Heart left ventricle (tissue), 16 donors: ENCODE results near the gene GCLC. TPM values are rescaled to one million over a fixed set of nuclear protein-coding genes. Genes with fewer than 3 reads are reported as not detected.

Experiments used
- ATAC-seq, 4 donors: fragments of 200-7000 bp; cut with Tn5 transposase; one replicate each; pipeline ENCODE4 v1.9.1; 2020 to 2022; ENCODE audit warnings: moderate library complexity in 4 of 4, mild to moderate bottlenecking in 3 of 4, moderate number of reproducible peaks in 1 of 4
- DNase-seq, 5 donors: peaks; one replicate each; pipeline ENCODE4 v3.0.0-alpha.2; 2020
- H3K27ac ChIP-seq, 12 donors: fragments of 200-600 bp; sonication (generic) in 4 of 12; one replicate each; pipeline versions ENCODE4 v1.5.0 to v1.8.0; 2016 to 2022; ENCODE audit warnings: mild to moderate bottlenecking in 2 of 12
- H3K27me3 ChIP-seq, 9 donors: fragments of 200-600 bp; sonication (generic) in 2 of 9; one replicate each; pipeline versions ENCODE4 v1.5.1 to v1.8.0; 2016 to 2022; ENCODE audit warnings: mild to moderate bottlenecking in 3 of 9
- H3K36me3 ChIP-seq, 9 donors: fragments of 200-600 bp; sonication (generic) in 2 of 9; one replicate each; pipeline versions ENCODE4 v1.5.0 to v1.8.0; 2018 to 2022; ENCODE audit warnings: mild to moderate bottlenecking in 2 of 9
- H3K4me1 ChIP-seq, 12 donors: fragments of 200-600 bp; sonication (generic) in 4 of 12; one replicate each; pipeline versions ENCODE4 v1.5.0 to v1.8.0; 2016 to 2022; ENCODE audit warnings: mild to moderate bottlenecking in 3 of 12
- H3K4me3 ChIP-seq, 12 donors: fragments of 200-600 bp; sonication (generic) in 4 of 12; one replicate each; pipeline versions ENCODE4 v1.5.0 to v1.8.0; 2017 to 2022; ENCODE audit warnings: mild to moderate bottlenecking in 9 of 12, moderate library complexity in 4 of 12
- H3K9me3 ChIP-seq, 12 donors: fragments of 200-600 bp; sonication (generic) in 4 of 12; one replicate each; pipeline versions ENCODE4 v1.5.0 to v1.8.0; 2016 to 2022; ENCODE audit warnings: mild to moderate bottlenecking in 1 of 12
- POLR2A ChIP-seq, 2 donors: fragments of 450-650 bp; IDR thresholded peaks; one replicate each; pipeline ENCODE4 v1.6.1; 2017; ENCODE audit warnings: antibody characterized with exemption in 2 of 2, mild to moderate bottlenecking in 2 of 2, moderate library complexity in 2 of 2
- WGBS, 4 donors: extraction: QIAGEN DNeasy Blood & Tissue Kit in 2 of 4; methylation state at CpG; one replicate each; pipeline versions ENCODE4 v1.1.5 to v1.1.7; 2013 to 2018; 5-methylcytosine and 5-hydroxymethylcytosine counted together
- intact Hi-C, 10 donors: fragments of 100-400 bp; cut with DNase I; formaldehyde crosslinking; loops; one replicate each; pipeline versions ENCODE4 v1.11.1 to v1.14.2; 2022
- polyA plus RNA-seq, 2 donors: library from polyadenylated mRNA; stranded (reverse); fragments of 200-250 nt; gene quantifications; one replicate each; pipeline ENCODE4 v1.2.3, GENCODE V29; 2013
- total RNA-seq, 9 donors: library from RNA; depleted of rRNA in 2 of 9; stranded (reverse); fragments of >200 nt in 2 of 9; fragmentation: NEBNext Ultra II Directional in 3 of 9; extraction: Animal tissue kit (Norgen Biotek cat#: 25700) in 3 of 9; gene quantifications; one replicate each; pipeline versions ENCODE4 v1.1.0 to v1.2.4, GENCODE V29; 2016 to 2023
- TF ChIP-seq, protein P1 (sequence below), 12 donors: fragments of 200-600 bp; sonication (generic) in 4 of 12; IDR thresholded peaks; one replicate each; pipeline versions ENCODE4 v1.5.0 to v1.8.0; 2018 to 2022; ENCODE audit warnings: antibody characterized with exemption in 12 of 12, mild to moderate bottlenecking in 5 of 12
- donor health status: ischemic (EF 13 %, LVEDD 7.1; RV severe dilation, severe dysfunction).
- donor health status: healthy with polysubstance abuse.
- donor health status: DM: no; HTN: yes; CAD: no.
- donor health status: DM: no; HTN: no; CAD: no.
- donor health status: ischemic (EF 25% LVEDD 6.9; RV normal size, moderate dysfunction).
- donor health status: ischemic (EF 25% LVEDD 5.7; RV mildly dilated, moderate dysfunction).
- donor health status: healthy.
- donor health status: DM: yes; HTN: yes; CAD: no.
- donor health status: ischemic (EF 35%, LVEDD 5.7; RV mildly dilated, moderate dysfunction).
- donor health status: nonischemic (EF 11% LVEDD 7.7; RV severe dilation, severe dysfunction).
- donor health status: DM: yes; HTN: yes; CAD: no.
- donor health status: PGD.
- donor health status: ischemic (EF 29% LVEDD 5.4; RV normal size, mild dysfunction).
- donor health status: nonischemic (EF 23%, LVEDD 6.1; RV moderate dilation, normal function).

Gene GCLC
- total and polyA plus RNA-seq, 11 donors, result 8.1 to 42.9 (median 29.3) TPM

DNA sequence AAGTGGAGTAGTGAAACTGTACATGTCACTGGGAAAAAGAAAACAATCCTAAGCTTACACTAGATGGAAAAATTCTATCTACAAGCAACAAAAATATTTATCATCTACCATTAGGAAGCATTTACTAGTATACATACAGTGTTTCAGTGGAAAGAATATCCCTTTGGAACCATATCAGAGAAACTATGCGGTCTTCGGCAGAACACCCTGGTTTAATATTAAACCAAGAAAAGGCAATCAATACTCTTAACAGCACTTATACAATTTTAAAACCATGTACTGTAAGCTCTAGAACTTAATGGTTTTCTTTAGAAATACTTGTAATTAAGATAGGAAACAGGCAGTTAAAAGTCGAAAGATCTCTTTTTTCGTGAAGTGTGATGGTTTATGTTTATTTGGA, 32.3 kb downstream of the GCLC start:
- Histone ChIP-seq H3K27ac (peak overlapping the region in 1 of 12 donors; percentile 40), H3K4me1 (no peaks in the 10 kb centered on the region), H3K27me3 (no peaks in the 10 kb centered on the region), H3K9me3 (no peaks in the 10 kb centered on the region), H3K36me3 (peaks cover 0 to 91% (median 74%) of the 10 kb centered on the region in 9 donors), H3K4me3 (no peak overlapping the region)
- 81 to 97% (median 90%) methylated on average over 4 of the region's 4 CpGs for WGBS, 4 donors
- ATAC-seq, result no peak
- intact Hi-C loops, result no loop called here
- no peak for TF ChIP-seq POLR2A (IDR thresholded peaks at IDR 0.05)
- TF ChIP-seq, protein P1, sequence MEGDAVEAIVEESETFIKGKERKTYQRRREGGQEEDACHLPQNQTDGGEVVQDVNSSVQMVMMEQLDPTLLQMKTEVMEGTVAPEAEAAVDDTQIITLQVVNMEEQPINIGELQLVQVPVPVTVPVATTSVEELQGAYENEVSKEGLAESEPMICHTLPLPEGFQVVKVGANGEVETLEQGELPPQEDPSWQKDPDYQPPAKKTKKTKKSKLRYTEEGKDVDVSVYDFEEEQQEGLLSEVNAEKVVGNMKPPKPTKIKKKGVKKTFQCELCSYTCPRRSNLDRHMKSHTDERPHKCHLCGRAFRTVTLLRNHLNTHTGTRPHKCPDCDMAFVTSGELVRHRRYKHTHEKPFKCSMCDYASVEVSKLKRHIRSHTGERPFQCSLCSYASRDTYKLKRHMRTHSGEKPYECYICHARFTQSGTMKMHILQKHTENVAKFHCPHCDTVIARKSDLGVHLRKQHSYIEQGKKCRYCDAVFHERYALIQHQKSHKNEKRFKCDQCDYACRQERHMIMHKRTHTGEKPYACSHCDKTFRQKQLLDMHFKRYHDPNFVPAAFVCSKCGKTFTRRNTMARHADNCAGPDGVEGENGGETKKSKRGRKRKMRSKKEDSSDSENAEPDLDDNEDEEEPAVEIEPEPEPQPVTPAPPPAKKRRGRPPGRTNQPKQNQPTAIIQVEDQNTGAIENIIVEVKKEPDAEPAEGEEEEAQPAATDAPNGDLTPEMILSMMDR (IDR thresholded peaks at IDR 0.05), result no peak
- no peak for DNase-seq

DNA sequence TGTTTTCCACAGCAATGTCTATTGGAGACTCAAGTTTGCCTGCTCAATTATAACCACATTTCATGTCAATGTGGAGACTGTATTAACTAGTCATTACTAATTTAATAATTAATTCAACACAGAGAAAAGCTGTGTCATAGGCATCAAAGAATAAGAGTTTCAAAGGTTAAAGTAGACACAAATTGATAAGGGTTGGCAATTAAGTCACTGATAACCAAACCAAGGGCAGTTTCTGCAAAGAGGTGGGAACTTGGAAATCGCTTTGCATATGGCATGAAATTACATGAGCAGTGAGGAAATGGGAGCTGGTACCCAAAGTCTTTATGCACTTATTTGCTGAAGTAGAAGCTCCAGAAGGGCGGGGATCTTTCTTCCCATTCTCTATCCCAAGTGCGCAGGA, 34.2 kb downstream of the GCLC start:
- ATAC-seq, result no peak
- Histone ChIP-seq H3K36me3 (peaks cover 0 to 97% (median 80%) of the 10 kb centered on the region in 9 donors), H3K27me3 (no peaks in the 10 kb centered on the region)

DNA sequence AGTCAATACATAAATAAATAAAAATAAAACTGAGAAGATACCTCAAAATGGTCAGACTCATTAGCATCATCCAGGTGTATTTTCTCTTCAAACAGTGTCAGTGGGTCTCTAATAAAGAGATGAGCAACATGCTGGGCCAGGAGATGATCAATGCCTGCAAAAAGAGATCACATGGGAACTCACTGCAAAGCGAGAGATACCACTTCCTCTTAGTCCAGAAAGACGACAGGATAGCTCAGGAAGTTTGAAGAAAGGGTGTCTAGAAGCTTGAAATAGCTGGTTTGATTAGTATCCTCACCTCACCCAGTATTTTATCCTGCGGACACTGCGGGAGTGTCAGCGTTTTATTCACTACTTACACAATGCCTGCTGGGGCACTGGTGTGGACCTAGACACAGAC, 38.0 kb downstream of the GCLC start:
- Histone ChIP-seq H3K4me3 (no peak overlapping the region), H3K4me1 (no peaks in the 10 kb centered on the region), H3K27ac (no peak overlapping the region), H3K27me3 (no peaks in the 10 kb centered on the region), H3K36me3 (peaks cover 0 to 97% (median 83%) of the 10 kb centered on the region in 9 donors), H3K9me3 (no peaks in the 10 kb centered on the region)
- intact Hi-C loops, result no loop called here
- TF ChIP-seq, protein P1 (IDR thresholded peaks at IDR 0.05), result no peak
- no peak for TF ChIP-seq POLR2A (IDR thresholded peaks at IDR 0.05)
- DNase-seq (no peak), ATAC-seq (no peak)
- WGBS, 4 donors, result 84 to 90% (median 89%) methylated on average over 5 of the region's 5 CpGs

More for the DNA sequence above, 34.2 kb downstream of the GCLC start:
- WGBS, 4 donors, result 95 to 99% (median 96%) methylated on average over 3 of the region's 3 CpGs
- Histone ChIP-seq H3K4me3 (no peak overlapping the region), H3K27ac (no peak overlapping the region), H3K4me1 (no peaks in the 10 kb centered on the region), H3K9me3 (no peaks in the 10 kb centered on the region)
- TF ChIP-seq, protein P1 (IDR thresholded peaks at IDR 0.05), result no peak
- TF ChIP-seq POLR2A (IDR thresholded peaks at IDR 0.05), result no peak
- DNase-seq, result no peak
- intact Hi-C loops, result no loop called here

DNA sequence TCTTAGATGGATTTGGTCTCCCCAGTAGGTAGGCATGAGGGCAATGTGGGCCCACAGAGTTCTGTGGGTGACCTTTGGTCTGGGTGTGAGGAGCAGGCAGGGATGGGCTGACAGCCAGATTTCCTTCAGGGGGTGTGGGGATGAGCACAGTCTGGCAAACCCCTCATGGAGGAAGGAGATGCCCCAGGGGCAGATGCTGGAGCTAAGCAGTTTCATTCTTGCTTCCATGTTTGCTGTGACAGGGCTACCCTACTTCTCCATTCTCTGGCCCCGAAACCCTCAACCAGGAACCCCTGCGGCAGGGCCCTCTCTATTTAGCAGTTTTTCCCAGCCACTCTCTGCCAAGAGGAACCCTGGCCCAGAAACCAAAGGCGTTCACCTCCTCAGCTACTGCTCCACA, 40.4 kb downstream of the GCLC start:
- peaks cover 0 to 100% (median 88%) of the 10 kb centered on the region in 9 donors for H3K36me3 ChIP-seq

More for the DNA sequence above, 40.4 kb downstream of the GCLC start:
- no peak overlapping the region for H3K4me3 ChIP-seq
- no peaks in the 10 kb centered on the region for H3K4me1 ChIP-seq
- 92 to 94% (median 93%) methylated on average over 3 of the region's 3 CpGs for WGBS, 4 donors
- H3K27me3 ChIP-seq, result no peaks in the 10 kb centered on the region
- no peak for DNase-seq
- H3K27ac ChIP-seq, result no peak overlapping the region
- intact Hi-C loops, result no loop called here
- no peak for ATAC-seq
- H3K9me3 ChIP-seq, result no peaks in the 10 kb centered on the region
- TF ChIP-seq, protein P1 (IDR thresholded peaks at IDR 0.05), result no peak
- no peak for TF ChIP-seq POLR2A (IDR thresholded peaks at IDR 0.05)
